Endothelial cell of umbilical vein (primary cell): ENCODE results near the gene HSP90AB1. TPM values are rescaled to one million over a fixed set of nuclear protein-coding genes. Genes with fewer than 3 reads are reported as not detected.
A peak's percentile ranks its signal among the peaks of the same experiment; 100 is the strongest.

Experiments
- BruUV-seq: library from RNA; stranded (reverse); fragments of 400-500 nt; replicated peaks from 2 replicates; lab custom pipeline; 2021; lab: Mats Ljungman, UMichigan
- CTCF ChIA-PET: fragments of 300-600, 350-600 bp; sonication (Branson Sonifier 250); formaldehyde crosslinking; loops from one replicate; lab custom pipeline; 2021; ENCODE audit warnings: antibody characterized with exemption, inconsistent platforms; lab: Charles Lee
- POLR2A ChIA-PET: fragments of 300-600, 350-600 bp; sonication (Branson Sonifier 250); formaldehyde crosslinking; loops from one replicate; lab custom pipeline; 2021; ENCODE audit warnings: antibody characterized with exemption, inconsistent platforms; lab: Charles Lee
- DNase-seq: peaks from one replicate; pipeline ENCODE4 v3.0.0-alpha.2; 2011; ENCODE audit warnings: low read depth, low spot score
- FAIRE-seq: peaks from 2 replicates; lab custom pipeline; 2011; peaks lifted over from hg19 to GRCh38; lab: Jason Lieb, UNC
- H2AFZ ChIP-seq: 2 replicates; pipeline ENCODE4 v1.6.0; 2012; ENCODE audit warnings: low read depth, low read length, control low read depth, inconsistent platforms
- H3K27ac ChIP-seq: 2 replicates; pipeline ENCODE4 v1.5.1; 2011; ENCODE audit warnings: low read depth, mild to moderate bottlenecking, control low read depth, low read length, moderate library complexity; ENCODE audit not compliant: insufficient read depth
- H3K27me3 ChIP-seq, 2 experiments: 2 replicates each; pipeline versions ENCODE4 v1.6.0 to v1.6.1; 2011; ENCODE audit warnings: low read length in 2 of 2, mixed read lengths in 1 of 2; ENCODE audit not compliant: control insufficient read depth in 2 of 2, insufficient read depth in 2 of 2
- H3K36me3 ChIP-seq, 2 experiments: 2 replicates in 1 of 2; 3 replicates in 1 of 2; pipeline ENCODE4 v1.5.1; 2011; ENCODE audit warnings: low read length in 2 of 2, mild to moderate bottlenecking in 1 of 2, moderate library complexity in 1 of 2; ENCODE audit not compliant: control insufficient read depth in 2 of 2, insufficient read depth in 2 of 2; ENCODE audit errors: extremely low read depth in 1 of 2
- H3K4me1 ChIP-seq: 3 replicates; pipeline ENCODE4 v1.5.1; 2011; ENCODE audit warnings: mild to moderate bottlenecking, low read length; ENCODE audit not compliant: control insufficient read depth, insufficient read depth; ENCODE audit errors: extremely low read depth
- H3K4me2 ChIP-seq: 2 replicates; pipeline ENCODE4 v1.6.1; 2011; ENCODE audit warnings: low read length, control low read depth, mixed read lengths; ENCODE audit not compliant: insufficient read depth
- H3K4me3 ChIP-seq, 3 experiments: fragments of 200-600 bp in 1 of 3; sonication (generic), shearing (Covaris generic) in 1 of 3; replicated peaks in 1 of 3; 2 replicates each; pipeline ENCODE4 v1.5.1; 2011 to 2016; ENCODE audit warnings: control low read depth in 3 of 3, low read length in 3 of 3, mild to moderate bottlenecking in 2 of 3, inconsistent platforms in 1 of 3, low read depth in 1 of 3, moderate library complexity in 1 of 3; ENCODE audit not compliant: insufficient read depth in 1 of 3
- H3K79me2 ChIP-seq: 2 replicates; pipeline ENCODE4 v1.6.0; 2012; ENCODE audit warnings: low read length, inconsistent platforms; ENCODE audit not compliant: control insufficient read depth, insufficient read depth
- H3K9ac ChIP-seq: replicated peaks from 2 replicates; pipeline ENCODE3; 2011; ENCODE audit warnings: low read length, control low read depth; ENCODE audit not compliant: insufficient read depth; ENCODE audit errors: extremely low read depth
- H3K9me1 ChIP-seq: replicated peaks from 3 replicates; pipeline ENCODE4 v1.6.0; 2011; ENCODE audit warnings: mild to moderate bottlenecking, low read length; ENCODE audit not compliant: control insufficient read depth, insufficient read depth; ENCODE audit errors: extremely low read depth
- H3K9me3 ChIP-seq: replicated peaks from 2 replicates; pipeline ENCODE4 v1.5.1; 2012; ENCODE audit warnings: low read length, inconsistent platforms; ENCODE audit not compliant: control insufficient read depth, insufficient read depth
- H4K20me1 ChIP-seq: replicated peaks from 2 replicates; pipeline ENCODE3; 2011; ENCODE audit warnings: mild to moderate bottlenecking, low read length; ENCODE audit not compliant: control insufficient read depth, insufficient read depth; ENCODE audit errors: extremely low read depth
- CTCF ChIP-seq, 2 donors: IDR thresholded peaks; 1 replicate in 1 of 2; 2 replicates in 1 of 2; pipeline ENCODE4 v1.5.1; 2011; ENCODE audit warnings: low read length in 2 of 2, mild to moderate bottlenecking in 2 of 2, moderate library complexity in 2 of 2, control low read depth in 1 of 2, inconsistent platforms in 1 of 2, low read depth in 1 of 2; ENCODE audit not compliant: insufficient read depth in 1 of 2; ENCODE audit errors: extremely low read depth in 1 of 2
- EZH2 ChIP-seq: IDR thresholded peaks from 2 replicates; pipeline ENCODE4 v1.6.1; 2012; ENCODE audit warnings: borderline replicate concordance, low read depth, mild to moderate bottlenecking, moderate library complexity, low read length, inconsistent platforms; ENCODE audit not compliant: severe bottlenecking
- MAX ChIP-seq: IDR thresholded peaks from 2 replicates; pipeline ENCODE4 v1.6.1; 2011; ENCODE audit not compliant: insufficient read depth, insufficient read length
- POLR2A ChIP-seq: IDR thresholded peaks from 2 replicates; pipeline ENCODE4 v1.6.1; 2012; ENCODE audit warnings: low read depth, mild to moderate bottlenecking, control low read depth, low read length
- POLR2AphosphoS5 ChIP-seq: IDR thresholded peaks from 2 replicates; pipeline ENCODE4 v1.6.1; 2012; ENCODE audit warnings: low read depth, mild to moderate bottlenecking, control low read depth, low read length, moderate library complexity; ENCODE audit not compliant: insufficient read depth
- dilution Hi-C: fragments of 300-500 bp; cut with MboI; formaldehyde crosslinking; loops from one replicate; pipeline ENCODE4 v1.15.0; 2019; ENCODE audit warnings: low sequenced_read_pairs; ENCODE audit not compliant: extremely low pct_ligation_motif_present
- intact Hi-C: fragments of 100-400 bp; cut with micrococcal nuclease; formaldehyde crosslinking; loops from one replicate; pipeline ENCODE4 v1.10.0; 2022
- polyA plus RNA-seq, 4 experiments: library from polyadenylated mRNA; depleted of rRNA in 3 of 4; stranded (reverse) in 3 of 4; unstranded in 1 of 4; fragments of >200 nt; gene quantifications; 2 replicates each; pipeline versions ENCODE4 v1.2.1 to v1.2.3, GENCODE V29; 2011 to 2012; ENCODE audit warnings: missing spikeins in 1 of 4
- total RNA-seq: library from RNA; stranded (reverse); gene quantifications from 2 replicates; pipeline ENCODE4 v1.2.3, GENCODE V29; 2021

HSP90AB1 gene
- total and polyA plus RNA-seq, 2 donors (not counting 3 experiments of a cell fraction or from before 2014, with no cell fraction given) = 824 to 1,201 TPM

- Histone ChIP-seq H3K9me3 (no peaks in the 10 kb centered on the region), H3K9me1 (no peaks in the 10 kb centered on the region), H2AFZ (no peak overlapping the region), H3K27ac (no peak overlapping the region), H3K4me2 (no peak overlapping the region), H3K79me2 (no peaks in the 10 kb centered on the region), H3K4me1 (peaks cover 6% of the 10 kb centered on the region), H3K9ac (no peak overlapping the region), H3K27me3 (peaks cover 35 to 43% of the 10 kb centered on the region in 2 experiments), H3K36me3 (peaks cover 7 to 20% of the 10 kb centered on the region in 2 experiments), H4K20me1 (no peaks in the 10 kb centered on the region), H3K4me3 (peak overlapping the region in 1 of 3 experiments; percentile 18)
- dilution Hi-C loops = no loop called here
- no TSS peak for BruUV-seq
- DNase-seq (peak; percentile 21), FAIRE-seq (no peak)
- POLR2A ChIA-PET = no interaction called here
- CTCF ChIA-PET = interaction anchor here (0.8 to 5.6 kb wide), 4 partner anchors 7 to 29 kb away, joined by 4 to 35 read pairs (median 6); partner anchors contain the start of gene AARS2
- intact Hi-C loops = no loop called here
- TF ChIP-seq POLR2A (no peak), POLR2AphosphoS5 (no peak), EZH2 (peak; percentile 85), CTCF (IDR thresholded peaks at IDR 0.05; ENCODE audit: extremely low read depth in 1 of 2, insufficient read depth in 1 of 2, low read depth in 1 of 2, low read length in 2 of 2) (no peak), MAX (no peak)
These were observed 50.5 kb downstream of the HSP90AB1 start for GRCh38 chr6:44297063-44298038.
